ENCODE results near the gene HLCS.

HLCS gene

GRCh38 chr21:36756527-36756926 is 209.9 kb downstream of the HLCS start:
- H3K4me3 ChIP-seq (ENCODE audit: low read length) = no peak overlapping the region
- peak; percentile 19 for DNase-seq (ENCODE audit: low read depth)
- TF ChIP-seq CTCF (IDR thresholded peaks at IDR 0.05; ENCODE audit: insufficient read depth, low read depth, low read length, missing control alignments) = no peak

- H3K4me3 ChIP-seq (ENCODE audit: low read length) = no peak overlapping the region
- no peak for TF ChIP-seq CTCF (IDR thresholded peaks at IDR 0.05; ENCODE audit: insufficient read depth, low read depth, low read length, missing control alignments)
- no peak for DNase-seq (ENCODE audit: low read depth)
Observed at GRCh38 chr21:36754241-36754898, 212.1 kb downstream of the HLCS start.

- H3K4me3 ChIP-seq (ENCODE audit: low read length) = no peak overlapping the region
- DNase-seq (ENCODE audit: low read depth) = peak; percentile 49
- no peak for TF ChIP-seq CTCF (IDR thresholded peaks at IDR 0.05; ENCODE audit: insufficient read depth, low read depth, low read length, missing control alignments)
Observed at GRCh38 chr21:36753556-36753955, 212.9 kb downstream of the HLCS start.

- no peak overlapping the region for H3K4me3 ChIP-seq (ENCODE audit: low read length)
- TF ChIP-seq CTCF (IDR thresholded peaks at IDR 0.05; ENCODE audit: insufficient read depth, low read depth, low read length, missing control alignments) = no peak
- DNase-seq (ENCODE audit: low read depth) = no peak
Observed at GRCh38 chr21:36751383-36751782, 215.1 kb downstream of the HLCS start.

GRCh38 chr21:36750576-36750959 is 215.9 kb downstream of the HLCS start:
- no peak for DNase-seq (ENCODE audit: low read depth)

GRCh38 chr21:36749935-36750575 is 216.4 kb downstream of the HLCS start:
- no peak for DNase-seq (ENCODE audit: low read depth)
- no peak overlapping the region for H3K4me3 ChIP-seq (ENCODE audit: low read length)
- TF ChIP-seq CTCF (IDR thresholded peaks at IDR 0.05; ENCODE audit: insufficient read depth, low read depth, low read length, missing control alignments) = no peak

More at GRCh38 chr21:36750576-36750959, 215.9 kb downstream of the HLCS start:
- no peak for TF ChIP-seq CTCF (IDR thresholded peaks at IDR 0.05; ENCODE audit: insufficient read depth, low read depth, low read length, missing control alignments)
- H3K4me3 ChIP-seq (ENCODE audit: low read length) = no peak overlapping the region

Measured in epithelial cell of esophagus (primary cell).